SH-SY5Y (cell line): Measurements from ENCODE around the gene PIF1.

Experiments
- GATA2 ChIP-seq: IDR thresholded peaks from 2 replicates; pipeline ENCODE4 v1.6.1; 2011; ENCODE audit warnings: mild to moderate bottlenecking, low read depth, low read length
- GATA3 ChIP-seq: IDR thresholded peaks from 2 replicates; pipeline ENCODE4 v1.6.1; 2011; ENCODE audit warnings: low read depth, mild to moderate bottlenecking, low read length, moderate library complexity

GRCh38 chr15:64869501-64869900, 44.1 kb upstream of the PIF1 start:
- TF ChIP-seq GATA2 (no peak), GATA3 (no peak)
